ENCODE data around the gene SAFB. TPM values are rescaled to one million over a fixed set of nuclear protein-coding genes. Genes with fewer than 3 reads are reported as not detected.
A peak's percentile ranks its signal among the peaks of the same experiment; 100 is the strongest.

SAFB gene
- total RNA-seq, 2 donors from 2014 or later: 130 to 153 TPM

- H3K27ac Mint-ChIP-seq: no peak overlapping the region
- Histone ChIP-seq H3K4me3 (ENCODE audit: low read length) (no peak overlapping the region), H3K27me3 (ENCODE audit: control insufficient read depth, insufficient read depth, low read length, poor library complexity, severe bottlenecking) (no peaks in the 10 kb centered on the region), H3K36me3 (ENCODE audit: control insufficient read depth, insufficient read depth, low read length) (peaks cover 89% of the 10 kb centered on the region), H3K9ac (ENCODE audit: extremely low read depth, low read length, poor library complexity, severe bottlenecking) (no peak overlapping the region), H3K4me1 (ENCODE audit: control insufficient read depth, insufficient read depth, low read length) (no peaks in the 10 kb centered on the region), H3K27ac (ENCODE audit: low read depth, low read length) (no peak overlapping the region), H3K9me3 (ENCODE audit: control insufficient read depth, low read length) (no peaks in the 10 kb centered on the region)
- peaks cover 81% of the 10 kb centered on the region for H3K36me3 Mint-ChIP-seq (ENCODE audit: low read depth)
- 93 to 97% methylated on average over 4 to 7 of the region's 8 CpGs for WGBS, 2 experiments (ENCODE audit: insufficient coverage in 1 of 2, insufficient read length in 1 of 2)
- TF ChIP-seq CTCF (conservative IDR thresholded peaks at IDR 0.05): no peak
- no peaks in the 10 kb centered on the region for H3K4me1 Mint-ChIP-seq
- no peak for DNase-seq
- no peaks in the 10 kb centered on the region for H3K27me3 Mint-ChIP-seq (ENCODE audit: insufficient read depth)
- H3K9me3 Mint-ChIP-seq: no peaks in the 10 kb centered on the region
- no peak overlapping the region for H3K4me3 Mint-ChIP-seq
These were observed 22.1 kb upstream of the SAFB start for GRCh38 chr19:5600797-5601196.

GRCh38 chr19:5603626-5604025 lies 19.3 kb upstream of the SAFB start:
- Histone ChIP-seq H3K9ac (ENCODE audit: extremely low read depth, low read length, poor library complexity, severe bottlenecking) (no peak overlapping the region), H3K36me3 (ENCODE audit: control insufficient read depth, insufficient read depth, low read length) (peaks cover 89% of the 10 kb centered on the region), H3K4me3 (ENCODE audit: low read length) (no peak overlapping the region), H3K4me1 (ENCODE audit: control insufficient read depth, insufficient read depth, low read length) (no peaks in the 10 kb centered on the region), H3K27ac (ENCODE audit: low read depth, low read length) (no peak overlapping the region), H3K9me3 (ENCODE audit: control insufficient read depth, low read length) (no peaks in the 10 kb centered on the region), H3K27me3 (ENCODE audit: control insufficient read depth, insufficient read depth, low read length, poor library complexity, severe bottlenecking) (no peaks in the 10 kb centered on the region)
- H3K9me3 Mint-ChIP-seq: no peaks in the 10 kb centered on the region
- no peak for DNase-seq
- no peak for TF ChIP-seq CTCF (conservative IDR thresholded peaks at IDR 0.05)
- peaks cover 83% of the 10 kb centered on the region for H3K36me3 Mint-ChIP-seq (ENCODE audit: low read depth)
- H3K27me3 Mint-ChIP-seq (ENCODE audit: insufficient read depth): no peaks in the 10 kb centered on the region
- H3K27ac Mint-ChIP-seq: no peak overlapping the region
- H3K4me3 Mint-ChIP-seq: no peak overlapping the region
- no peaks in the 10 kb centered on the region for H3K4me1 Mint-ChIP-seq
- WGBS, 2 experiments (ENCODE audit: insufficient coverage in 1 of 2, insufficient read length in 1 of 2): 96 to 98% methylated on average over 5 of the region's 5 CpGs

GRCh38 chr19:5605362-5605761 lies 17.5 kb upstream of the SAFB start:
- DNase-seq: no peak
- H3K4me1 Mint-ChIP-seq: no peaks in the 10 kb centered on the region
- H3K27me3 ChIP-seq (ENCODE audit: control insufficient read depth, insufficient read depth, low read length, poor library complexity, severe bottlenecking): no peaks in the 10 kb centered on the region
- no peaks in the 10 kb centered on the region for H3K9me3 ChIP-seq (ENCODE audit: control insufficient read depth, low read length)
- TF ChIP-seq CTCF (conservative IDR thresholded peaks at IDR 0.05): no peak
- no peak overlapping the region for H3K9ac ChIP-seq (ENCODE audit: extremely low read depth, low read length, poor library complexity, severe bottlenecking)
- WGBS, 2 experiments (ENCODE audit: insufficient coverage in 1 of 2, insufficient read length in 1 of 2): 92 to 100% methylated on average over 2 to 3 of the region's 3 CpGs
- H3K36me3 Mint-ChIP-seq (ENCODE audit: low read depth): peaks cover 80% of the 10 kb centered on the region
- H3K9me3 Mint-ChIP-seq: no peaks in the 10 kb centered on the region
- H3K4me1 ChIP-seq (ENCODE audit: control insufficient read depth, insufficient read depth, low read length): no peaks in the 10 kb centered on the region
- peak overlapping the region; percentile 49 for H3K27ac Mint-ChIP-seq
- no peak overlapping the region for H3K27ac ChIP-seq (ENCODE audit: low read depth, low read length)
- peaks cover 89% of the 10 kb centered on the region for H3K36me3 ChIP-seq (ENCODE audit: control insufficient read depth, insufficient read depth, low read length)
- H3K4me3 Mint-ChIP-seq: no peak overlapping the region
- H3K4me3 ChIP-seq (ENCODE audit: low read length): no peak overlapping the region
- H3K27me3 Mint-ChIP-seq (ENCODE audit: insufficient read depth): no peaks in the 10 kb centered on the region
